ENCODE results near the gene TMEM207.

The TMEM207 gene

DNA sequence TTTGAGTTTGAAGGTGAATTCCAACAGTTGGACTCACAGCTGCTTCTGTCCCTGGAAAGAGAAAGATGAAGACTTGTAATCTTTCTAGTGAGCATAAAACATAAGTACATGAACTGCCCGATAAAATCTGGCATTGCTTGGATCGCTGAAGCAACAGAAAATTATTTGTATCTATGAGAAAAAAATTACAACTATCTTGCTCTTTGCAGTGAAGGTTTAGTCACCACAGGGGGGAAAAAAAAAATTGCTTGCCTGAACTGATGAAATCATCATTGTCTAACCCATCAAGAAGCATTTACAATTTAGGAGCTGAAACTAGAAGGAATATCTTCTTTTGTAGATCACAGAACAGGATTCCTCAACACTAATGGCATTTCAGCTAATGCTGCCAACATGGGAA, 20.0 kb downstream of the TMEM207 start:
- DNase-seq (ENCODE audit: low read depth in 1 of 2, low spot score in 1 of 2): no peak
- TF ChIP-seq, protein P1, sequence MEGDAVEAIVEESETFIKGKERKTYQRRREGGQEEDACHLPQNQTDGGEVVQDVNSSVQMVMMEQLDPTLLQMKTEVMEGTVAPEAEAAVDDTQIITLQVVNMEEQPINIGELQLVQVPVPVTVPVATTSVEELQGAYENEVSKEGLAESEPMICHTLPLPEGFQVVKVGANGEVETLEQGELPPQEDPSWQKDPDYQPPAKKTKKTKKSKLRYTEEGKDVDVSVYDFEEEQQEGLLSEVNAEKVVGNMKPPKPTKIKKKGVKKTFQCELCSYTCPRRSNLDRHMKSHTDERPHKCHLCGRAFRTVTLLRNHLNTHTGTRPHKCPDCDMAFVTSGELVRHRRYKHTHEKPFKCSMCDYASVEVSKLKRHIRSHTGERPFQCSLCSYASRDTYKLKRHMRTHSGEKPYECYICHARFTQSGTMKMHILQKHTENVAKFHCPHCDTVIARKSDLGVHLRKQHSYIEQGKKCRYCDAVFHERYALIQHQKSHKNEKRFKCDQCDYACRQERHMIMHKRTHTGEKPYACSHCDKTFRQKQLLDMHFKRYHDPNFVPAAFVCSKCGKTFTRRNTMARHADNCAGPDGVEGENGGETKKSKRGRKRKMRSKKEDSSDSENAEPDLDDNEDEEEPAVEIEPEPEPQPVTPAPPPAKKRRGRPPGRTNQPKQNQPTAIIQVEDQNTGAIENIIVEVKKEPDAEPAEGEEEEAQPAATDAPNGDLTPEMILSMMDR (IDR thresholded peaks at IDR 0.05; ENCODE audit: insufficient read depth, low read length): no peak
- TF ChIP-seq, protein P2, sequence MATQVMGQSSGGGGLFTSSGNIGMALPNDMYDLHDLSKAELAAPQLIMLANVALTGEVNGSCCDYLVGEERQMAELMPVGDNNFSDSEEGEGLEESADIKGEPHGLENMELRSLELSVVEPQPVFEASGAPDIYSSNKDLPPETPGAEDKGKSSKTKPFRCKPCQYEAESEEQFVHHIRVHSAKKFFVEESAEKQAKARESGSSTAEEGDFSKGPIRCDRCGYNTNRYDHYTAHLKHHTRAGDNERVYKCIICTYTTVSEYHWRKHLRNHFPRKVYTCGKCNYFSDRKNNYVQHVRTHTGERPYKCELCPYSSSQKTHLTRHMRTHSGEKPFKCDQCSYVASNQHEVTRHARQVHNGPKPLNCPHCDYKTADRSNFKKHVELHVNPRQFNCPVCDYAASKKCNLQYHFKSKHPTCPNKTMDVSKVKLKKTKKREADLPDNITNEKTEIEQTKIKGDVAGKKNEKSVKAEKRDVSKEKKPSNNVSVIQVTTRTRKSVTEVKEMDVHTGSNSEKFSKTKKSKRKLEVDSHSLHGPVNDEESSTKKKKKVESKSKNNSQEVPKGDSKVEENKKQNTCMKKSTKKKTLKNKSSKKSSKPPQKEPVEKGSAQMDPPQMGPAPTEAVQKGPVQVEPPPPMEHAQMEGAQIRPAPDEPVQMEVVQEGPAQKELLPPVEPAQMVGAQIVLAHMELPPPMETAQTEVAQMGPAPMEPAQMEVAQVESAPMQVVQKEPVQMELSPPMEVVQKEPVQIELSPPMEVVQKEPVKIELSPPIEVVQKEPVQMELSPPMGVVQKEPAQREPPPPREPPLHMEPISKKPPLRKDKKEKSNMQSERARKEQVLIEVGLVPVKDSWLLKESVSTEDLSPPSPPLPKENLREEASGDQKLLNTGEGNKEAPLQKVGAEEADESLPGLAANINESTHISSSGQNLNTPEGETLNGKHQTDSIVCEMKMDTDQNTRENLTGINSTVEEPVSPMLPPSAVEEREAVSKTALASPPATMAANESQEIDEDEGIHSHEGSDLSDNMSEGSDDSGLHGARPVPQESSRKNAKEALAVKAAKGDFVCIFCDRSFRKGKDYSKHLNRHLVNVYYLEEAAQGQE (IDR thresholded peaks at IDR 0.05; ENCODE audit: insufficient replicate concordance, low read depth): no peak
- TF ChIP-seq GABPA (IDR thresholded peaks at IDR 0.05; ENCODE audit: low read depth): no peak
- no peak overlapping the region for H3K27ac ChIP-seq (replicated peaks)
- H3K27me3 ChIP-seq (ENCODE audit: insufficient read depth, poor library complexity, severe bottlenecking): no peaks in the 10 kb centered on the region
- no peak overlapping the region for H3K4me3 ChIP-seq (replicated peaks; ENCODE audit: insufficient read depth, low read length)

- no peak for DNase-seq (ENCODE audit: low read depth in 1 of 2, low spot score in 1 of 2)
- H3K27me3 ChIP-seq (ENCODE audit: insufficient read depth, poor library complexity, severe bottlenecking): no peaks in the 10 kb centered on the region
- H3K4me3 ChIP-seq (replicated peaks; ENCODE audit: insufficient read depth, low read length): no peak overlapping the region
- no peak for TF ChIP-seq GABPA (IDR thresholded peaks at IDR 0.05; ENCODE audit: low read depth)
- no peak for TF ChIP-seq POLR2AphosphoS5 (IDR thresholded peaks at IDR 0.05; ENCODE audit: low read depth)
- TF ChIP-seq, protein P1 (IDR thresholded peaks at IDR 0.05; ENCODE audit: insufficient read depth, low read length): no peak
- TF ChIP-seq SPI1 (IDR thresholded peaks at IDR 0.05; ENCODE audit: borderline replicate concordance, low read depth): no peak
- TF ChIP-seq, protein P2 (IDR thresholded peaks at IDR 0.05; ENCODE audit: insufficient replicate concordance, low read depth): no peak
- H3K27ac ChIP-seq (replicated peaks): no peak overlapping the region
These were observed 22.7 kb downstream of the TMEM207 start for GRCh38 chr3:190426806-190427507.

GRCh38 chr3:190425833-190426232, 23.9 kb downstream of the TMEM207 start:
- H3K27me3 ChIP-seq (ENCODE audit: insufficient read depth, poor library complexity, severe bottlenecking): no peaks in the 10 kb centered on the region

More at GRCh38 chr3:190425833-190426232, 23.9 kb downstream of the TMEM207 start:
- H3K4me3 ChIP-seq (replicated peaks; ENCODE audit: insufficient read depth, low read length): no peak overlapping the region
- no peak overlapping the region for H3K27ac ChIP-seq (replicated peaks)
- TF ChIP-seq POLR2AphosphoS5 (IDR thresholded peaks at IDR 0.05; ENCODE audit: low read depth) (no peak), SPI1 (IDR thresholded peaks at IDR 0.05; ENCODE audit: borderline replicate concordance, low read depth) (no peak), GABPA (IDR thresholded peaks at IDR 0.05; ENCODE audit: low read depth) (no peak)
- TF ChIP-seq, protein P1 (IDR thresholded peaks at IDR 0.05; ENCODE audit: insufficient read depth, low read length): no peak
- TF ChIP-seq, protein P2 (IDR thresholded peaks at IDR 0.05; ENCODE audit: insufficient replicate concordance, low read depth): no peak
- no peak for DNase-seq (ENCODE audit: low read depth in 1 of 2, low spot score in 1 of 2)
